HG03575 (cell line): ENCODE measurements around the gene EPHA5.

Experiments
- ATAC-seq: cut with Tn5 transposase; IDR thresholded peaks from one replicate; pipeline ENCODE4 v1.9.1; 2021; ENCODE audit not compliant: unreplicated experiment, insufficient number of reproducible peaks, low FRiP score; ENCODE audit errors: extremely low read depth

Gene EPHA5

GRCh38 chr4:65670331-65671031 lies at the start of gene EPHA5:
Gene EPHA5, minus strand, starts transcription at chr4:65670489. Its CDS starts 747 bp downstream, at chr4:65669742.
- ATAC-seq, result no peak

- ATAC-seq, result no peak
Observed at GRCh38 chr4:65719635-65720034, 49.3 kb upstream of the EPHA5 start.

DNA sequence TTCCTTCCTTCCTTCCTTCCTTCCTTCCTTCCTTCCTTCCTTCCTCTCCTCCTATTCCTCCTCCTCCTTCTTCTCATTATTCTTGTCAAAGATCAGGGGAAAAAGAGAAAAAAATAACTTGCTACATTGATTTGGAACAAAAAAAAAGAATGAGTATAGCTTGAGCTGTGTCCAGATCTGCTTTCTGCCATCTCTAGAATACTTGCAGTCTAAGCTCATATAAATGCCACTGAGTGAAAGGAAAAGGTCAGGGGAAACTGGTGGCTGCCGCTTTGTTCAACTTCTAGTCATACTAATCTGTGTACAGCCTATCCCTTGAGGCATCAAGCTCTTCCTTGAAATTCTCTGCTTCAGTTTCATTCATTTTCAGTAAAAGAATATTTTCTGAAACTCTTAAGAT lies 28.3 kb upstream of the EPHA5 start:
- no peak for ATAC-seq

DNA sequence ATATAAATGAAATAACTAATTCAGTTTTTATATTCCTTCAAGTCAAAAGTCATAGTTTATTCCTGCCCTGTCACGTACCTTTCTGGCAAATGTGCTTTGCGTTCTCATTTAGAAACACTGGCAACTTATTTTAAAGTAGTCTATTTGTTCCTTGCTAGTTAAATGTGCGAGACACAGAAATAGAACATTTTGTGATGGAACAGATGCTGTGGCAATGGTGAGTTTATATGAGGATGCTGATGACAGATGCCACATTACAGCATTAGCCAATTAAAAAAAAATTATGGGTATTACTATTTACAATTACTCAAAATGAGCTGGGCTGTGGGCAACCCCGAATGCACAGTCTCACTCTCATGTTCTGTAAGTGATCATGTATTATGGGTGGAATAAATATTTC lies 26.1 kb upstream of the EPHA5 start:
- no peak for ATAC-seq

GRCh38 chr4:65671372-65671771 lies 1.1 kb upstream of the EPHA5 start:
- no peak for ATAC-seq

DNA sequence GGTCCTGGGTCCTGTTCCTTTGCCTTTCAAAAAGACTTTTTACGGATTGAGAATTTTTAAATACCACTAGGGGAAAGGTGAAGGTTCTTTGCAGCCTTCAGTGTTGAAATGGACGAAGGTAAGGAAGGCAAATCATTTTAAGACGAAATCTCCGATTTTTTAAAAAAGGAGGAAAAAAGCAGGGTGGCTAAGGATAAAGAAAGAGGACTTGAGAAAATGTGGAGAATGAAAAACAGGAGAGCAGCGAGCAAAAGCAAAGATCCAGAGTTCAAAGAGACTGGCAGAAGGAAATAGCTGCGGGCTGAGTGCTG lies 314 bp downstream of the EPHA5 start:
- no peak for ATAC-seq

GRCh38 chr4:65669111-65670019 lies 924 bp downstream of the EPHA5 start:
- ATAC-seq, result no peak

DNA sequence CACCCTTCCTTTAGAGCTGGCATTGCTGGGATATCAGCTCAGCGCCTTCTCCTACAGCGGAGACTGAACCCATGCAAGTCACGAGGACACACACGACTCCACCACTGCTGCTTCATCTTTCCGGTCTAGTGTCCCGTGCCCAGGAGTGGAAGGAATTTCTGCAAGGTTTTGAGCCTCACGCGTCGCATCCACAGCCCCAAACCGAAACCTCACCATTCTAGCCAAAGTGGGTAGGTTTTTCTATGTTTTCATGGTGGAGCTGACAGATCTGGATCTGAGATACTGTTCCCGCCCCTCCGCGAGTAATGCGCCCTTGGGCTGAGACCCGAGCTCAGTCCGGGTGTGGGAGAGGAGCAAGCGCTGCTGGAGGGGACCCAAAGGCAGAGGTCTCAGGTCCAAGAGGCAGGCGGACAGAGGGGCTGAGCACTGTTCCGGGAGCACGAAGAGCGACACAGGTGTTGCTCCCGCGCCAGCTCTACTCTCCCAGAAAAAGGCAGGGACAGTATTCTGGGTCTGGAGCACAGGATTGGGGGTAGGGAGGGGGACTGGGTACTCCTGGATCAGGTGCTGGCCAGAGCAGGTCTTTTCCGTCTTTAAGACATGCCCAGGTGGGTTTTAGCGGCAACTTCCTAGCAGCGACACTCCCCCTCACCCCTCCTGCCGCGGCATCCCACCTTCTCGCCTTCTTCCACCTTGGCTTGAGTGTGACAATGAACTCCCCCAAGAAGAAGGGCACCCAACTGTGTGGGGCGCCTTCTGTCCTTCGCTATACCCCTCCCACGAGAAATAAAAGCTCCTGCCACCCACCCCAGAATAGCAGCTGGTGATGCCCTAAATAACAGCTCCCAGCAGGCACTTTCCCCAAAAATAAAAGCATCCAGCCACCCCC lies 1.8 kb downstream of the EPHA5 start:
- ATAC-seq, result no peak

DNA sequence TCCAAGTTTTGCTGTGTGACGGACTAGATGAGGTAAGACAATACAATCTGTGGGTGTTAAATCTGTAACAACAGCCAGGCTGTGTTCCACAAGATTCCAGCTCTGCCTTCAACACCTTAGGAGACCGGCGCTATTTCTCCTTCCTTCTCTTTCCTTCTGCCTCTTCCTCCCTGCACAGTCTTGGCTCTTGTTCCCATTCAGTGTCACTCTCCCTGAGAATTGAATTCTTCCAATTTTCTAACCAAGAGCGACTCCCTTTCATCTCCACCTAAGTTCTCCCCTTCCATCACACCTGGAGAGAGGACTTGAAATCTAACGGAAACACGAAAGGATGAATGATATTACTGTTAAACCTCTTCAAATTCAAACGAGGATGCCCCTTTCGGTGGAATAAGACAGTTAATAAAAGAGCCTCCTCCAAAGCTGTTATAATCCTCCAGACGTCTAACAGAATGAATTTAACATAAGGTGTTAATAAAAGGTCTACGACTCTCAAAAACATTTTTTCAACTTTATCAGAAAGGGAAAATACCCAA lies 2.7 kb downstream of the EPHA5 start:
- ATAC-seq, result no peak

GRCh38 chr4:65665771-65666523 lies 4.3 kb downstream of the EPHA5 start:
- ATAC-seq, result no peak

- no peak for ATAC-seq
Observed at GRCh38 chr4:65661471-65661870, 8.8 kb downstream of the EPHA5 start.

DNA sequence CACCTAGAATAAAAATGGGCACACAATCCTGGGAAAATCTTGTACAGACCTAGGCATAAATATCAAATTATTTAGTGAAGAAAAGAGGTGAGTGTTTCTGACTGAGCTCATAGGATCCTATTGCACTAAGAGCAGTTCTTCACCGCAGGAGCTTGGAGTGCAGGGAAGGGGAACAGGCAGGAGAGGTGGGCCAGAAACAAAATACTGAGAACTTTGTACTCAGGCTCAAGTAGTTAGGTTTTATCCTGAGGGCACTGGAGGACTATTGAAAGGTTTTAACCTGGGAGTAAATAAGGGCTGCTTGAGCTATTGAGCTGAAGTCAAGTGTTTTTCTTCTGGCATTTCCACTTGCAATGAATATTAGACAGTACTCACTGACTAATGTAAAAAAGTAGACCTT lies 12.2 kb downstream of the EPHA5 start:
- ATAC-seq, result no peak

- ATAC-seq, result no peak
Observed at GRCh38 chr4:65656008-65656407, 14.3 kb downstream of the EPHA5 start.

- ATAC-seq, result no peak
Observed at GRCh38 chr4:65654976-65655375, 15.3 kb downstream of the EPHA5 start.

DNA sequence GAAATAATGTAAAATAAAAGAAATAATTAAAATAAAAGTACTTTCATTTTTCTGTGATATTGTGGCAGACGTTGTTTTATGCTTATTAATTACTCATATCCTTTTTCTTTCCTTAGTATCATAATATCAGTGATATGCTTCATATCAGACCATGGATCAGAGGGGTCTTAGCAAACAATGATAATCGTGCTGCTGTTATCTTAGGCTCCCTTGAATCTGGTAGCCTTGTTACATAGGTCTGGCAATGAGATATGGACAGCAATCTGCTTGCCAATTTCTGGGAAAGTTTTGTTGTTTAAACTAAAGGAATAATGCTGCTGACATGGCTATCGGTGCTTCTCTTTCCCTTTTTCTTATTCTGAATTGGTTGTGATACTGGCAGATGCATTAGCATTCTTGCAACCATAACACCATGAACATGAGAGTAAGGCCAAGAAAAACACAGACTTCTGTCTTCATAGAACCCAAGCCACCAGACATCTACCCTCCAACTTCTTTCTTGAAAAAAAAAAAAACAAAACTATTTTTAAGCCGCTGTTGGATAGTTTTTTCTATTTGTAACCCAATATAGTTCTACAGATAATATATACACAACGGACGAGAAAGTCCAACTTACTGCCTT lies 16.4 kb downstream of the EPHA5 start:
- no peak for ATAC-seq

DNA sequence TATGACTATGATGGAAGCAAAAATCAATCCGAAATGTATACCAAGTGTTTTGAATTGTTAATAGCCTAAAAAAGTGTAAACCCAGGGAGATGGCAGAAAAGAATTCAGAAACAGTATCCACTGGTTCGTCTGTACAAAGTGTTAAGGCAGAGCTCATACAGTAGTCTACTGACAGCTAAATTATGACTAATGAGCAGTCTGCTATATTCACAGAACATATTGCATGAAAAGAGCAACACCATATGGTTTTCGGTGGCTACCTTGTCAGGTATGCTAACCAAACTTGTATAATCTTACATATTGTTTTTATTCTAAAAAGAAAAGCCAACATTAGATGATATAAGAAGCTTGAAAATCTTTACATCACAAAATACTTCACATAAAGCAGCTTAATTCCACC lies 18.5 kb downstream of the EPHA5 start:
- no peak for ATAC-seq

DNA sequence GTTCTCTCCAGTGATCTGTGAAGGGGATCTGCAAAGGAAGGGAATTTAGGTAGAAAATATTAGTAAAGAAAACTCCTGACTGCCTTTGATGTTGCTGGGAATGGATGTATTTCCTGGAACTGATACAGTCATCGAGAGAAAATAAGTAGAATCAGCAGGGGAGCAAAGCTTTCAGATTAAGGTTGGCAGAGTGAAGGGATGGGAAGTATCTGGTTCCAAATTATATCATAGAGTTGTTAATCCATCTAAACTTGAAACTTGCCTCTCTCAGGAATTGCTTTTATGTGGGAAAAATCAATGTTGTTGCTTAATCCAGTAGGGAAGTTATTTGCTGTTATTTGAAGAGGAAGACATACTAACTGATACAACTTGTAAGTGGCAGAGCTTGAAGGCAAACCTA lies 19.3 kb downstream of the EPHA5 start:
- ATAC-seq, result no peak

DNA sequence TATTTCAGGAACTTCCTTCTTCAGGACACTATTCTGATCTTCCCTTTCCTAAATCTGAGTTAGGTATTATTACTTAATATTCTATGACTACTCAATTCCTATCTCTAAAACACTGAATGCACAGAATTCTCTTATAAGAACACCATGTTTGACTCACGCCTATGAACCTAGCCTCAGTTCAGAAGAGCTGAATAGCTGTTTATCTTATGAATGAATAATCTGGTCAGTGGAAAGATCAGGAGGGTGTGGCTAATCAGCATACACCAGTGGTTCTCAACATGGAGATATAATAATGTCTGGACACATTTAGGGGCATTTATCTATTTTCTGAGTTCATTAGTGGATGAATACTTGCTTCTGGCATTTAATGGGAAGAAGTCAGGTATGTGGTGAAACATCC lies 24.2 kb downstream of the EPHA5 start:
- ATAC-seq, result no peak
